Common myeloid progenitor, CD34-positive (primary cell): ENCODE data around the gene RNF20.

ENCODE experiments used
- CTCF ChIA-PET: fragments of 350-600 bp; sonication (Branson Sonifier 250); formaldehyde crosslinking; loops from one replicate; lab custom pipeline; 2021; ENCODE audit warnings: antibody characterized with exemption; lab: Charles Lee
- POLR2A ChIA-PET: fragments of 350-600 bp; sonication (Branson Sonifier 250); formaldehyde crosslinking; loops from one replicate; lab custom pipeline; 2021; ENCODE audit warnings: antibody characterized with exemption; lab: Charles Lee
- DNase-seq, 3 donors: peaks; one replicate each; pipeline versions ENCODE4 v3.0.0 to v3.0.0-alpha.2; 2013
- H3K27ac ChIP-seq, 2 experiments: 1 replicate in 1 of 2; 2 replicates in 1 of 2; pipeline ENCODE4 v1.7.0; 2013; ENCODE audit warnings: inconsistent platforms in 2 of 2, low read length in 2 of 2, mild to moderate bottlenecking in 2 of 2, low read depth in 1 of 2, moderate library complexity in 1 of 2; ENCODE audit not compliant: severe bottlenecking in 2 of 2, insufficient read depth in 1 of 2, poor library complexity in 1 of 2
- H3K27me3 ChIP-seq, 5 experiments: replicated peaks in 2 of 5; 1 replicate in 3 of 5; 2 replicates in 2 of 5; pipeline versions ENCODE4 v1.6.1 to v1.7.0; 2013; ENCODE audit warnings: low read length in 4 of 5, mild to moderate bottlenecking in 2 of 5, moderate library complexity in 2 of 5, inconsistent platforms in 1 of 5; ENCODE audit not compliant: insufficient read depth in 5 of 5, control insufficient read depth in 4 of 5
- H3K36me3 ChIP-seq, 4 experiments: 1 replicate in 2 of 4; 2 replicates in 2 of 4; pipeline versions ENCODE4 v1.6.1 to v1.7.0; 2013; ENCODE audit warnings: low read length in 3 of 4, control low read depth in 1 of 4, mild to moderate bottlenecking in 1 of 4; ENCODE audit not compliant: control insufficient read depth in 4 of 4, insufficient read depth in 4 of 4
- H3K4me1 ChIP-seq, 4 experiments: 1 replicate in 3 of 4; 2 replicates in 1 of 4; pipeline versions ENCODE4 v1.6.1 to v1.7.1; 2013; ENCODE audit warnings: low read length in 3 of 4, mild to moderate bottlenecking in 3 of 4, control low read depth in 1 of 4, inconsistent platforms in 1 of 4, moderate library complexity in 1 of 4; ENCODE audit not compliant: control insufficient read depth in 4 of 4, insufficient read depth in 4 of 4; ENCODE audit errors: control extremely low read depth in 1 of 4
- H3K4me3 ChIP-seq, 7 experiments: 1 replicate in 4 of 7; 2 replicates in 3 of 7; pipeline versions ENCODE4 v1.5.1 to v1.7.0; 2013; ENCODE audit warnings: mild to moderate bottlenecking in 7 of 7, low read length in 6 of 7, moderate library complexity in 6 of 7, inconsistent platforms in 2 of 7, low read depth in 2 of 7, control low read depth in 1 of 7; ENCODE audit not compliant: insufficient read depth in 4 of 7, control insufficient read depth in 1 of 7; ENCODE audit errors: extremely low read depth in 1 of 7
- H3K9me3 ChIP-seq, 5 experiments: 1 replicate in 4 of 5; 2 replicates in 1 of 5; pipeline versions ENCODE4 v1.6.1 to v1.7.1; 2013; ENCODE audit warnings: low read length in 4 of 5, mild to moderate bottlenecking in 2 of 5, inconsistent platforms in 1 of 5, low read depth in 1 of 5, moderate library complexity in 1 of 5; ENCODE audit not compliant: control insufficient read depth in 4 of 5, insufficient read depth in 2 of 5; ENCODE audit errors: control extremely low read depth in 1 of 5
- WGBS: methylation state at CpG from one replicate; pipeline ENCODE4 v1.1.5; 2013; ENCODE audit not compliant: insufficient coverage; 5-methylcytosine and 5-hydroxymethylcytosine counted together

RNF20 gene

DNA sequence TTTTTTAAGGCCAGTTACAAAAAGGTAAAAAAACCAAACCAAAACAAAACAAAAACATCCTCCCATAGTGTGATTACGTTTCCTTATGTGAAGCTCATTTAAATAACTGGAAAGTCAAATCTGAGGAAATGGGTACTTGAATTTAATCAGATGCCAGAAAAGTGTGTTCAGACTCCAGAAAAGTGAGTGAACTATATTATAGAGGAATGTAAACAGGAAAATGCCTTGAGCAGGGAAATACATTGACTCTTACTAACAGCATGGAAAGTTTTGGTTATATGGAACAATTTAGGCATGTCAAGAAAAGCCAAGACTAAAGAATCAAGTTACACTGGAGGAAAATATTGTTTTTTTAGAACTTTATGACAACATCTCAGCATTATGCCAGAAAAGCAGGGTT lies 37.8 kb upstream of the RNF20 start:
- peak in 1 of 3 donors; percentile 28 for DNase-seq
- no peaks in the 10 kb centered on the region for H3K36me3 ChIP-seq

GRCh38 chr9:101498323-101498722 lies 35.3 kb upstream of the RNF20 start:
- ChIA-PET CTCF (interaction anchor here (0.9 to 3.9 kb wide), 5 partner anchors 25 to 41 kb away, joined by 3 to 8 read pairs (median 4); no protein-coding TSS in a partner anchor), POLR2A (no interaction called here)
- WGBS, result no CpG with 5 or more reads among the region's 2 CpGs

More for the DNA sequence above, 37.8 kb upstream of the RNF20 start:
- ChIA-PET POLR2A (no interaction called here), CTCF (interaction anchor here (3.9 kb wide), 1 partner anchor 34 kb away, joined by 8 read pairs; no protein-coding TSS in a partner anchor)
- H3K27me3 ChIP-seq, result peaks cover 0 to 2% (median 0%) of the 10 kb centered on the region in 5 experiments
- no peaks in the 10 kb centered on the region for H3K4me1 ChIP-seq
- no peak overlapping the region for H3K27ac ChIP-seq
- WGBS, result no CpG with 5 or more reads among the region's 1 CpG
- H3K4me3 ChIP-seq, result no peak overlapping the region
- no peaks in the 10 kb centered on the region for H3K9me3 ChIP-seq

DNA sequence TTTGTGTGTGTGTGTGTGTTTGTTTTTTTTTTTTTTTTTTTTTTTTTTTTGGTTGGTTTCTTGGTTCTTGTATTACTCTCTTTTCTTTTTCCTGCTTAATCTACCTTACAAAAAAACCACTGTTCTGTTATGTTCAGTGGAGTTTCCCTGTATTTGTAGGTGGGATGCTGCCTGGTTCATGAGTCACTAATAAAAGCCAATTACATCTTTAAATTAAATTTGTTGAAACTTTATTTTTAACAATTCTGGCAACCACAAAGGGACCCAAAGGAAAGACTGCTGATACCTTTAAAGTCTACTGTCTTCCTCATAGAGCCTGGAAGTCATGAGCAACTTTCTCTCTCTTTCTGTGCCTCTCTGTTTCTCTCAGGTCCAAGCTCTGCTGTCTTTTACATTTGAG lies 29.5 kb upstream of the RNF20 start:
- Histone ChIP-seq H3K4me1 (no peaks in the 10 kb centered on the region), H3K36me3 (no peaks in the 10 kb centered on the region), H3K4me3 (no peak overlapping the region), H3K27ac (no peak overlapping the region), H3K27me3 (peaks cover 0 to 8% (median 0%) of the 10 kb centered on the region in 5 experiments), H3K9me3 (no peaks in the 10 kb centered on the region)
- no peak for DNase-seq
- CTCF ChIA-PET, result interaction anchor here (1.2 kb wide), 1 partner anchor 17 kb away, joined by 3 read pairs; a partner anchor contains a TSS
- POLR2A ChIA-PET, result interaction anchor here (1.0 kb wide), 1 partner anchor 30 kb away, joined by 3 read pairs; no protein-coding TSS in a partner anchor

More at GRCh38 chr9:101498323-101498722, 35.3 kb upstream of the RNF20 start:
- DNase-seq, result no peak
- H3K27ac ChIP-seq, result no peak overlapping the region
- H3K4me3 ChIP-seq, result no peak overlapping the region
- peaks cover 0 to 4% (median 0%) of the 10 kb centered on the region in 5 experiments for H3K27me3 ChIP-seq
- no peaks in the 10 kb centered on the region for H3K9me3 ChIP-seq
- H3K4me1 ChIP-seq, result no peaks in the 10 kb centered on the region
- no peaks in the 10 kb centered on the region for H3K36me3 ChIP-seq

GRCh38 chr9:101508211-101508610 lies 25.4 kb upstream of the RNF20 start:
- Histone ChIP-seq H3K4me3 (no peak overlapping the region), H3K9me3 (no peaks in the 10 kb centered on the region), H3K27ac (no peak overlapping the region), H3K4me1 (no peaks in the 10 kb centered on the region), H3K36me3 (no peaks in the 10 kb centered on the region), H3K27me3 (peaks cover 0 to 8% (median 0%) of the 10 kb centered on the region in 5 experiments)
- ChIA-PET CTCF (interaction anchor here (1.2 kb wide), 2 partner anchors 17 to 50 kb away, joined by 3 read pairs; no protein-coding TSS in a partner anchor), POLR2A (no interaction called here)
- WGBS, result 94% methylated on average over 4 of the region's 5 CpGs
- no peak for DNase-seq

- Histone ChIP-seq H3K4me1 (no peaks in the 10 kb centered on the region), H3K4me3 (no peak overlapping the region), H3K27ac (no peak overlapping the region), H3K27me3 (peaks cover 0 to 8% (median 0%) of the 10 kb centered on the region in 5 experiments), H3K36me3 (no peaks in the 10 kb centered on the region), H3K9me3 (no peaks in the 10 kb centered on the region)
- WGBS, result 96% methylated on average over 4 of the region's 4 CpGs
- DNase-seq, result no peak
- POLR2A ChIA-PET, result no interaction called here
- CTCF ChIA-PET, result interaction anchor here (1.1 kb wide), 2 partner anchors 18 to 19 kb away, joined by 3 read pairs; no protein-coding TSS in a partner anchor
Observed at GRCh38 chr9:101509572-101509971, 24.1 kb upstream of the RNF20 start.

GRCh38 chr9:101510459-101510858 lies 23.2 kb upstream of the RNF20 start:
- H3K4me1 ChIP-seq, result no peaks in the 10 kb centered on the region
- H3K4me3 ChIP-seq, result no peak overlapping the region
- ChIA-PET CTCF (no interaction called here), POLR2A (no interaction called here)
- DNase-seq, result no peak
- H3K9me3 ChIP-seq, result no peaks in the 10 kb centered on the region
- H3K27ac ChIP-seq, result no peak overlapping the region
- H3K36me3 ChIP-seq, result no peaks in the 10 kb centered on the region
- no CpG with 5 or more reads among the region's 6 CpGs for WGBS
- H3K27me3 ChIP-seq, result peaks cover 0 to 10% (median 0%) of the 10 kb centered on the region in 5 experiments

DNA sequence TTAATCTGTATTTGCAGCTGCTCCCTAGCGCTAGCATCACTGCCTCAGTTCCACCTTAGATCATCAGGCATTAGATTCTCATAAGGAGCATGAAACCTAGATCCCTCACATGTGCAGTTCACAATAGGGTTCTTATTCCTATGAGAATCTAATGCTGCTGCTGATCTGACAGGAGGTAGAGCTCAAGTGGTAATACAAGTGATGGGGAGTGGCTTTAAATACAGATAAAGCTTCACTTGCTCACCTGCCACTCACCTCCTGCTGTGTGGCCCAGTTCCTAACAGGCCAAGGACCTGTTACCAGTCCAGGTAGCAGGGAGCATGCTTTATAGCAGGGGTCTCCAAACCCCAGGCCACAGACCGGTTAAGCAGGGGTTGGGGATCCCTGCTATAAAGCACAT lies 22.6 kb upstream of the RNF20 start:
- Histone ChIP-seq H3K36me3 (no peaks in the 10 kb centered on the region), H3K27me3 (peaks cover 0 to 10% (median 0%) of the 10 kb centered on the region in 5 experiments), H3K9me3 (no peaks in the 10 kb centered on the region), H3K27ac (no peak overlapping the region), H3K4me1 (no peaks in the 10 kb centered on the region), H3K4me3 (no peak overlapping the region)
- POLR2A ChIA-PET, result no interaction called here
- CTCF ChIA-PET, result no interaction called here
- no CpG with 5 or more reads among the region's 2 CpGs for WGBS
- no peak for DNase-seq
